Measurements from ENCODE around the gene DENND6A. TPM values are rescaled to one million over a fixed set of nuclear protein-coding genes. Genes with fewer than 3 reads are reported as not detected.

The DENND6A gene
- total RNA-seq (10 to 100 TPM; 28.2 to 92.1 (median 39.8) TPM), polyA plus RNA-seq (10 to 100 TPM in 1 of 3 donors, 1 to 10 TPM in 2; 8.9 to 11.9 (median 9.6) TPM)
- long read RNA-seq, donor 1 = 0 reads
- long read RNA-seq, donor 2 = 0 reads

GRCh38 chr3:57692396-57693147 is at the start of gene DENND6A:
Gene DENND6A (minus strand): TSS chr3:57693077. CDS start chr3:57693018, 59 bp downstream.
- peaks cover 17 to 56% (median 46%) of the 10 kb centered on the region in 6 donors for H3K4me1 ChIP-seq
- H3K4me3 ChIP-seq = peak within 1 kb of the TSS; percentile 77 to 98 (median 90)
- no peaks in the 10 kb centered on the region for H3K27me3 ChIP-seq (replicated peaks in 1 of 7)
- H3K36me3 ChIP-seq = peaks cover 0 to 6% (median 0%) of the 10 kb centered on the region in 6 donors
- TF ChIP-seq POLR2AphosphoS5 (IDR thresholded peaks at IDR 0.05) (peak; percentile 99 to 100 (median 100)), CTCF (IDR thresholded peaks at IDR 0.05 in 8 of 11, conservative IDR thresholded peaks at IDR 0.05 in 3 of 11) (peak in 3 of 11 experiments; percentile 7 to 32 (median 31)), POLR2A (IDR thresholded peaks at IDR 0.05) (peak; percentile 91 to 93 (median 93))
- no peaks in the 10 kb centered on the region for H3K9me3 ChIP-seq
- 0 to 1% (median 0%) methylated on average over 19 to 71 of the region's 71 CpGs for WGBS, 5 donors
- DNase-seq = peak; percentile 100
- H3K27ac ChIP-seq = peak within 1 kb of the TSS; percentile 91 to 100 (median 100)
- intact Hi-C loops (cut with DNase I; ENCODE audit: low total_unique reads) = loop anchor here (10.0 kb wide), 1 partner anchor 62 kb away; the partner anchor contains the start of gene SLMAP

- intact Hi-C loops (cut with DNase I; ENCODE audit: low total_unique reads) = no loop called here
- 92 to 98% (median 95%) methylated on average over 5 of the region's 5 CpGs for WGBS, 5 donors
- H3K4me3 ChIP-seq = no peak overlapping the region
- H3K9me3 ChIP-seq = no peaks in the 10 kb centered on the region
- no peaks in the 10 kb centered on the region for H3K27me3 ChIP-seq (replicated peaks in 1 of 7)
- H3K4me1 ChIP-seq = no peaks in the 10 kb centered on the region
- DNase-seq = no peak
- no peak overlapping the region for H3K27ac ChIP-seq
- TF ChIP-seq POLR2AphosphoS5 (IDR thresholded peaks at IDR 0.05) (no peak), CTCF (IDR thresholded peaks at IDR 0.05 in 8 of 11, conservative IDR thresholded peaks at IDR 0.05 in 3 of 11) (no peak), POLR2A (IDR thresholded peaks at IDR 0.05) (no peak)
- H3K36me3 ChIP-seq = no peaks in the 10 kb centered on the region
Observed at GRCh38 chr3:57740027-57740426, 47.1 kb upstream of the DENND6A start.

GRCh38 chr3:57738391-57738790 is 45.5 kb upstream of the DENND6A start:
- H3K9me3 ChIP-seq = no peaks in the 10 kb centered on the region
- no peak overlapping the region for H3K4me3 ChIP-seq
- DNase-seq = no peak
- H3K27me3 ChIP-seq (replicated peaks in 1 of 7) = no peaks in the 10 kb centered on the region
- H3K4me1 ChIP-seq = no peaks in the 10 kb centered on the region
- intact Hi-C loops (cut with DNase I; ENCODE audit: low total_unique reads) = no loop called here
- TF ChIP-seq CTCF (IDR thresholded peaks at IDR 0.05 in 8 of 11, conservative IDR thresholded peaks at IDR 0.05 in 3 of 11) (no peak), POLR2A (IDR thresholded peaks at IDR 0.05) (no peak), POLR2AphosphoS5 (IDR thresholded peaks at IDR 0.05) (no peak)
- WGBS, 5 donors = 77 to 83% (median 79%) methylated on average over 5 of the region's 5 CpGs
- H3K36me3 ChIP-seq = no peaks in the 10 kb centered on the region
- no peak overlapping the region for H3K27ac ChIP-seq

- H3K4me3 ChIP-seq = no peak overlapping the region
- intact Hi-C loops (cut with DNase I; ENCODE audit: low total_unique reads) = no loop called here
- no peaks in the 10 kb centered on the region for H3K27me3 ChIP-seq (replicated peaks in 1 of 7)
- TF ChIP-seq POLR2A (IDR thresholded peaks at IDR 0.05) (no peak), POLR2AphosphoS5 (IDR thresholded peaks at IDR 0.05) (no peak), CTCF (IDR thresholded peaks at IDR 0.05 in 8 of 11, conservative IDR thresholded peaks at IDR 0.05 in 3 of 11) (no peak)
- DNase-seq = no peak
- H3K4me1 ChIP-seq = no peaks in the 10 kb centered on the region
- no peaks in the 10 kb centered on the region for H3K36me3 ChIP-seq
- no peak overlapping the region for H3K27ac ChIP-seq
- 68 to 92% (median 82%) methylated on average over 4 to 7 of the region's 7 CpGs for WGBS, 5 donors
- no peaks in the 10 kb centered on the region for H3K9me3 ChIP-seq
Observed at GRCh38 chr3:57737840-57738239, 45.0 kb upstream of the DENND6A start.
